ENCODE measurements around the gene ASPSCR1. TPM values are rescaled to one million over a fixed set of nuclear protein-coding genes. Genes with fewer than 3 reads are reported as not detected.

ASPSCR1 gene
- total and polyA plus RNA-seq, 10 donors: 20.2 to 58.8 (median 33.5) TPM

- TF ChIP-seq CTCF (IDR thresholded peaks at IDR 0.05 in 8 of 11, conservative IDR thresholded peaks at IDR 0.05 in 3 of 11): no peak
- TF ChIP-seq POLR2AphosphoS5 (IDR thresholded peaks at IDR 0.05): no peak
- no peak for TF ChIP-seq POLR2A (IDR thresholded peaks at IDR 0.05)
- Histone ChIP-seq H3K27me3 (replicated peaks in 1 of 7) (peaks cover 0 to 69% (median 30%) of the 10 kb centered on the region in 7 donors), H3K4me3 (no peak overlapping the region), H3K36me3 (no peaks in the 10 kb centered on the region), H3K4me1 (peaks cover 4 to 15% (median 13%) of the 10 kb centered on the region in 6 donors), H3K9me3 (no peaks in the 10 kb centered on the region), H3K27ac (no peak overlapping the region)
- WGBS, 5 donors: 91 to 97% (median 94%) methylated on average over 24 to 26 of the region's 26 CpGs
- intact Hi-C loops (cut with DNase I; ENCODE audit: low total_unique reads): loop anchor here (5.0 kb wide), 1 partner anchor 67 kb away; the partner anchor contains the start of genes CENPX and LRRC45
- no peak for DNase-seq
Observed at GRCh38 chr17:81955058-81955681, 22.3 kb upstream of the ASPSCR1 start.

GRCh38 chr17:81955756-81956544, 21.5 kb upstream of the ASPSCR1 start:
- no peak overlapping the region for H3K4me3 ChIP-seq
- H3K9me3 ChIP-seq: no peaks in the 10 kb centered on the region
- TF ChIP-seq POLR2AphosphoS5 (IDR thresholded peaks at IDR 0.05): no peak
- TF ChIP-seq CTCF (IDR thresholded peaks at IDR 0.05 in 8 of 11, conservative IDR thresholded peaks at IDR 0.05 in 3 of 11): no peak
- no peak for TF ChIP-seq POLR2A (IDR thresholded peaks at IDR 0.05)
- no peaks in the 10 kb centered on the region for H3K36me3 ChIP-seq
- no peak for DNase-seq
- H3K27ac ChIP-seq: no peak overlapping the region
- H3K27me3 ChIP-seq (replicated peaks in 1 of 7): peaks cover 0 to 77% (median 36%) of the 10 kb centered on the region in 7 donors
- WGBS, 5 donors: 77 to 92% (median 84%) methylated on average over 5 to 13 of the region's 13 CpGs
- intact Hi-C loops (cut with DNase I; ENCODE audit: low total_unique reads): loop anchor here (5.0 kb wide), 1 partner anchor 66 kb away; the partner anchor contains the start of genes CENPX and LRRC45
- H3K4me1 ChIP-seq: peaks cover 9 to 21% (median 18%) of the 10 kb centered on the region in 6 donors

GRCh38 chr17:81956607-81957589, 20.5 kb upstream of the ASPSCR1 start:
- peaks cover 9 to 29% (median 21%) of the 10 kb centered on the region in 6 donors for H3K4me1 ChIP-seq
- intact Hi-C loops (cut with DNase I; ENCODE audit: low total_unique reads): loop anchor here (5.0 kb wide), 1 partner anchor 65 kb away; the partner anchor contains the start of genes CENPX and LRRC45
- H3K9me3 ChIP-seq: no peaks in the 10 kb centered on the region
- no peak for TF ChIP-seq CTCF (IDR thresholded peaks at IDR 0.05 in 8 of 11, conservative IDR thresholded peaks at IDR 0.05 in 3 of 11)
- TF ChIP-seq POLR2AphosphoS5 (IDR thresholded peaks at IDR 0.05): no peak
- TF ChIP-seq POLR2A (IDR thresholded peaks at IDR 0.05): no peak
- H3K27ac ChIP-seq: no peak overlapping the region
- H3K4me3 ChIP-seq: no peak overlapping the region
- H3K36me3 ChIP-seq: no peaks in the 10 kb centered on the region
- no peak for DNase-seq
- WGBS, 5 donors: 83 to 92% (median 86%) methylated on average over 37 to 45 of the region's 45 CpGs
- peaks cover 3 to 86% (median 46%) of the 10 kb centered on the region in 7 donors for H3K27me3 ChIP-seq (replicated peaks in 1 of 7)

All from spleen (tissue), 11 donors.